A549 (cell line): Measurements from ENCODE around the gene GRM7. TPM values are rescaled to one million over a fixed set of nuclear protein-coding genes. Genes with fewer than 3 reads are reported as not detected.

Experiments
- ATAC-seq, 2 experiments: fragments of 200-7000 bp in 1 of 2; fragments of >200 bp in 1 of 2; cut with Nextera tagmentation in 1 of 2; cut with Tn5 transposase in 1 of 2; 3 replicates each; pipeline versions ENCODE4 v1.8.0 to v1.9.1; 2018 to 2020; ENCODE audit warnings: mild to moderate bottlenecking in 1 of 2, moderate library complexity in 1 of 2
- CTCF ChIA-PET: fragments of 300-600 bp; sonication (Branson Sonifier 250); formaldehyde crosslinking; extraction: SDS; loops from one replicate; lab custom pipeline; 2021; ENCODE audit warnings: antibody characterized with exemption, inconsistent platforms; lab: Yijun Ruan, JAX
- POLR2A ChIA-PET: fragments of 350-600 bp; formaldehyde crosslinking; extraction: SDS; loops from one replicate; lab custom pipeline; 2021; ENCODE audit warnings: antibody characterized with exemption, inconsistent platforms; lab: Yijun Ruan, JAX
- DNase-seq, 2 experiments: peaks; one replicate each; pipeline versions ENCODE4 v3.0.0 to v3.0.0-alpha.2; 2011 to 2016; ENCODE audit warnings: low read depth in 1 of 2, low spot score in 1 of 2
- FAIRE-seq: peaks from 2 replicates; lab custom pipeline; 2011; peaks lifted over from hg19 to GRCh38; lab: Jason Lieb, UNC
- H3K27ac ChIP-seq, 2 experiments: fragments of >200 bp; sonication (Bioruptor Twin); formaldehyde crosslinking; 3 replicates each; pipeline ENCODE4 v1.5.1; 2016 to 2017
- H3K4me1 ChIP-seq: fragments of >200 bp; sonication (Bioruptor Twin); formaldehyde crosslinking; 3 replicates; pipeline ENCODE4 v1.6.1; 2016
- H3K4me2 ChIP-seq: fragments of >200 bp; sonication (Bioruptor Twin); formaldehyde crosslinking; 3 replicates; pipeline ENCODE4 v1.6.1; 2016
- H3K4me3 ChIP-seq: fragments of >200 bp; sonication (Bioruptor Twin); formaldehyde crosslinking; 3 replicates; pipeline ENCODE4 v1.5.1; 2016
- H3K9me3 ChIP-seq: fragments of >200 bp; sonication (Bioruptor Twin); formaldehyde crosslinking; 3 replicates; pipeline ENCODE4 v1.6.1; 2016
- BCL3 ChIP-seq: fragments of >200 bp; sonication (Bioruptor Twin); formaldehyde crosslinking; IDR thresholded peaks from 3 replicates; pipeline ENCODE4 v1.6.1; 2016
- CBX2 ChIP-seq: fragments of 200-600 bp; sonication (generic); IDR thresholded peaks from 2 replicates; pipeline ENCODE4 v1.6.1; 2016; ENCODE audit warnings: low read depth, mild to moderate bottlenecking, borderline replicate concordance
- CBX8 ChIP-seq: fragments of 200-600 bp; sonication (generic); IDR thresholded peaks from 2 replicates; pipeline ENCODE4 v1.6.1; 2016
- CTCF ChIP-seq: fragments of >200 bp; sonication (Bioruptor Twin); formaldehyde crosslinking; IDR thresholded peaks from 3 replicates; pipeline ENCODE4 v1.5.1; 2016
- EHMT2 ChIP-seq: fragments of 200-600 bp; sonication (generic); IDR thresholded peaks from 2 replicates; pipeline ENCODE4 v1.6.1; 2016; ENCODE audit warnings: antibody characterized with exemption, low read depth, mild to moderate bottlenecking, moderate library complexity
- EP300 ChIP-seq, 2 experiments: fragments of >200 bp; sonication (Bioruptor Twin); formaldehyde crosslinking; IDR thresholded peaks; 2 replicates in 1 of 2; 3 replicates in 1 of 2; pipeline ENCODE4 v1.6.1; 2016 to 2017
- ESRRA ChIP-seq: fragments of 150-350 bp; IDR thresholded peaks from 2 replicates; pipeline ENCODE4 v1.6.1; 2014; ENCODE audit warnings: mild to moderate bottlenecking, low read length, borderline replicate concordance
- FOSB ChIP-seq: fragments of 250-450 bp; sonication (Bioruptor Pico); IDR thresholded peaks from 2 replicates; pipeline ENCODE4 v1.5.0; 2020; ENCODE audit warnings: mild to moderate bottlenecking, moderate library complexity
- FOSL2 ChIP-seq, 2 experiments: fragments of 450-650 bp in 1 of 2; fragments of >200 bp in 1 of 2; sonication (Bioruptor Twin) in 1 of 2; formaldehyde crosslinking; IDR thresholded peaks; 2 replicates each; pipeline versions ENCODE4 v1.5.0 to v1.6.1; 2016 to 2020; ENCODE audit warnings: mild to moderate bottlenecking in 1 of 2, moderate library complexity in 1 of 2
- HOXA7 ChIP-seq: fragments of 250-450 bp; sonication (Bioruptor Pico); IDR thresholded peaks from 2 replicates; pipeline ENCODE4 v1.5.0; 2020; ENCODE audit warnings: mild to moderate bottlenecking, moderate library complexity
- KDM5A ChIP-seq: fragments of 200-600 bp; sonication (generic); IDR thresholded peaks from 2 replicates; pipeline ENCODE4 v1.6.1; 2016; ENCODE audit warnings: antibody characterized with exemption, mild to moderate bottlenecking
- MAFK ChIP-seq: fragments of 450-650 bp; IDR thresholded peaks from 2 replicates; pipeline ENCODE4 v1.6.1; 2014; ENCODE audit not compliant: partially characterized antibody
- MAX ChIP-seq: IDR thresholded peaks from 2 replicates; pipeline ENCODE4 v1.6.1; 2012
- NPAS2 ChIP-seq: fragments of 250-450 bp; sonication (Bioruptor Pico); IDR thresholded peaks from 2 replicates; pipeline ENCODE4 v1.8.0; 2022; ENCODE audit warnings: mild to moderate bottlenecking, moderate library complexity, borderline replicate concordance
- NR3C1 ChIP-seq: fragments of >200 bp; sonication (Bioruptor Twin); formaldehyde crosslinking; IDR thresholded peaks from 3 replicates; pipeline ENCODE4 v1.6.1; 2017
- PHF8 ChIP-seq: fragments of 200-600 bp; sonication (generic); IDR thresholded peaks from 2 replicates; pipeline ENCODE4 v1.6.1; 2016; ENCODE audit warnings: low read depth, mild to moderate bottlenecking, antibody characterized with exemption, moderate library complexity, borderline replicate concordance
- RAD21 ChIP-seq, 2 experiments: fragments of >200 bp in 1 of 2; sonication (Bioruptor Twin) in 1 of 2; formaldehyde crosslinking in 1 of 2; IDR thresholded peaks in 1 of 2; conservative IDR thresholded peaks in 1 of 2; 2 replicates in 1 of 2; 3 replicates in 1 of 2; pipeline ENCODE4 v1.6.1; 2012 to 2018; ENCODE audit warnings: inconsistent platforms in 1 of 2
- RARB ChIP-seq: fragments of 250-450 bp; sonication (Bioruptor Pico); IDR thresholded peaks from 2 replicates; pipeline ENCODE4 v1.8.0; 2021; ENCODE audit warnings: mild to moderate bottlenecking, moderate library complexity
- RFX5 ChIP-seq: fragments of 450-650 bp; IDR thresholded peaks from 2 replicates; pipeline ENCODE4 v1.7.1; 2014; ENCODE audit warnings: antibody characterized with exemption, mild to moderate bottlenecking, moderate library complexity
- SREBF2 ChIP-seq: fragments of 450-650 bp; IDR thresholded peaks from 2 replicates; pipeline ENCODE4 v1.6.1; 2014; ENCODE audit warnings: mild to moderate bottlenecking, moderate library complexity
- USF2 ChIP-seq: fragments of 450-650 bp; IDR thresholded peaks from 2 replicates; pipeline ENCODE4 v1.6.1; 2014; ENCODE audit warnings: antibody characterized with exemption
- ZC3H11A ChIP-seq: fragments of 450-650 bp; IDR thresholded peaks from 2 replicates; pipeline ENCODE4 v1.6.1; 2014; ENCODE audit warnings: antibody characterized with exemption, mild to moderate bottlenecking
- ZNF302 ChIP-seq: fragments of 250-450 bp; sonication (Bioruptor Pico); IDR thresholded peaks from 2 replicates; pipeline ENCODE4 v1.9.0; 2021; ENCODE audit warnings: inconsistent platforms, mild to moderate bottlenecking, moderate library complexity
- WGBS: methylation state at CpG from one replicate; pipeline ENCODE4 v1.1.6; 2017; ENCODE audit errors: missing lambda C conversion rate; 5-methylcytosine and 5-hydroxymethylcytosine counted together
- polyA plus RNA-seq, 4 experiments: library from polyadenylated mRNA; depleted of rRNA in 3 of 4; stranded (reverse); fragments of >200 nt; fragmentation: RNase III in 1 of 4; extraction: RNeasy Plus Mini Kit Qiagen cat#74134 plus additional on column Dnase treatment in 1 of 4; gene quantifications; 2 replicates in 3 of 4; 3 replicates in 1 of 4; pipeline ENCODE4 v1.2.3, GENCODE V29; 2011 to 2017

The GRM7 gene
- polyA plus RNA-seq, 2 of the 4 experiments (the other 2 are of a cell fraction) = not detected

- ChIA-PET POLR2A (no interaction called here), CTCF (interaction anchor here (1.2 kb wide), 1 partner anchor 10 kb away, joined by 3 read pairs; no protein-coding TSS in a partner anchor)
- TF ChIP-seq MAX (no peak), RARB (CRISPR knock-in tag) (no peak), NPAS2 (CRISPR knock-in tag) (no peak), EHMT2 (no peak), KDM5A (no peak), CBX2 (no peak), CTCF (no peak), EP300 (IDR thresholded peaks at IDR 0.05) (no peak), USF2 (no peak), PHF8 (no peak), RAD21 (conservative IDR thresholded peaks at IDR 0.05 in 1 of 2, IDR thresholded peaks at IDR 0.05 in 1 of 2) (no peak), ESRRA (no peak)
- Histone ChIP-seq H3K27ac (no peak overlapping the region), H3K4me2 (no peak overlapping the region), H3K9me3 (no peaks in the 10 kb centered on the region), H3K4me1 (no peaks in the 10 kb centered on the region), H3K4me3 (no peak overlapping the region)
- FAIRE-seq (no peak), DNase-seq (no peak), ATAC-seq (no peak)
- WGBS = 40% methylated on average over 4 of the region's 4 CpGs
These were observed 305.5 kb downstream of the GRM7 start for GRCh38 chr3:7166460-7166859.

- H3K27ac ChIP-seq = no peak overlapping the region
- ATAC-seq (no peak), DNase-seq (no peak), FAIRE-seq (no peak)
- H3K4me1 ChIP-seq = no peaks in the 10 kb centered on the region
- no peak overlapping the region for H3K4me3 ChIP-seq
- 0% methylated on average over 4 of the region's 4 CpGs for WGBS
- TF ChIP-seq FOSB (CRISPR knock-in tag) = no peak
- TF ChIP-seq ZC3H11A = no peak
- no peak for TF ChIP-seq CBX8
- no peak for TF ChIP-seq HOXA7 (CRISPR knock-in tag)
- H3K9me3 ChIP-seq = no peaks in the 10 kb centered on the region
- ChIA-PET CTCF (no interaction called here), POLR2A (no interaction called here)
- H3K4me2 ChIP-seq = no peak overlapping the region
These were observed 310.6 kb downstream of the GRM7 start for GRCh38 chr3:7171493-7171892.

- FAIRE-seq = no peak
- POLR2A ChIA-PET = no interaction called here
- no peak for ATAC-seq
These were observed 312.1 kb downstream of the GRM7 start for GRCh38 chr3:7172996-7173395.

More at GRCh38 chr3:7172996-7173395, 312.1 kb downstream of the GRM7 start:
- H3K4me3 ChIP-seq = no peak overlapping the region
- WGBS = 8% methylated on average over 4 of the region's 4 CpGs
- no peaks in the 10 kb centered on the region for H3K9me3 ChIP-seq
- H3K4me2 ChIP-seq = no peak overlapping the region
- no peak for DNase-seq
- TF ChIP-seq USF2 = no peak
- TF ChIP-seq RFX5 = no peak
- no peak for TF ChIP-seq MAFK
- TF ChIP-seq ZC3H11A = no peak
- no peak for TF ChIP-seq ZNF302 (CRISPR knock-in tag)
- TF ChIP-seq SREBF2 = no peak
- no peak for TF ChIP-seq BCL3
- no peak for TF ChIP-seq CBX2
- no peak for TF ChIP-seq NR3C1
- no peak for TF ChIP-seq FOSL2 (IDR thresholded peaks at IDR 0.05)
- TF ChIP-seq FOSL2 (CRISPR knock-in tag; IDR thresholded peaks at IDR 0.05) = no peak
- no peak overlapping the region for H3K27ac ChIP-seq
- CTCF ChIA-PET = no interaction called here
- H3K4me1 ChIP-seq = no peaks in the 10 kb centered on the region
